Esophagus muscularis mucosa (tissue), 4 donors: ENCODE measurements around the gene AGBL1. TPM values are rescaled to one million over a fixed set of nuclear protein-coding genes. Genes with fewer than 3 reads are reported as not detected.

ENCODE experiments used
- DNase-seq: peaks from one replicate; pipeline ENCODE4 v3.0.0-alpha.2; 2017; ENCODE audit errors: extremely low spot score
- H3K27ac ChIP-seq, 4 donors: fragments of 200-600 bp; sonication (generic); replicated peaks in 1 of 4; 1 replicate in 3 of 4; 2 replicates in 1 of 4; pipeline ENCODE4 v1.5.1; 2016 to 2019; ENCODE audit warnings: mild to moderate bottlenecking in 1 of 4
- H3K27me3 ChIP-seq, 4 donors: fragments of 200-600 bp; sonication (generic); one replicate each; pipeline versions ENCODE4 v1.5.1 to v1.6.0; 2016 to 2019
- H3K36me3 ChIP-seq, 4 donors: fragments of 200-600 bp; sonication (generic); one replicate each; pipeline ENCODE4 v1.5.1; 2016 to 2019
- H3K4me1 ChIP-seq, 4 donors: fragments of 200-600 bp; sonication (generic); one replicate each; pipeline ENCODE4 v1.5.1; 2016 to 2019
- H3K4me3 ChIP-seq, 4 donors: fragments of 200-600 bp; sonication (generic); 1 replicate in 2 of 4; 2 replicates in 2 of 4; pipeline ENCODE4 v1.5.1; 2016 to 2019; ENCODE audit warnings: mild to moderate bottlenecking in 4 of 4, moderate library complexity in 1 of 4
- H3K9me3 ChIP-seq, 4 donors: fragments of 200-600 bp; sonication (generic); 1 replicate in 3 of 4; 2 replicates in 1 of 4; pipeline ENCODE4 v1.5.1; 2016 to 2019
- EP300 ChIP-seq: sonication (generic); formaldehyde crosslinking; IDR thresholded peaks from one replicate; pipeline ENCODE4 v1.6.1; 2017; ENCODE audit warnings: antibody characterized with exemption
- POLR2A ChIP-seq: fragments of 450-650 bp; IDR thresholded peaks from one replicate; pipeline ENCODE4 v1.6.1; 2017; ENCODE audit warnings: antibody characterized with exemption, moderate library complexity, mild to moderate bottlenecking, low read depth
- POLR2AphosphoS5 ChIP-seq, 2 donors: sonication (generic); formaldehyde crosslinking; IDR thresholded peaks; one replicate each; pipeline ENCODE4 v1.6.1; 2017; ENCODE audit warnings: antibody characterized with exemption in 2 of 2
- WGBS: methylation state at CpG from one replicate; pipeline ENCODE4 v1.1.5; 2018; 5-methylcytosine and 5-hydroxymethylcytosine counted together
- intact Hi-C: fragments of 100-400 bp; cut with DNase I; formaldehyde crosslinking; loops from one replicate; pipeline ENCODE4 v1.15.1; 2023
- total RNA-seq, 4 donors: library from RNA; depleted of rRNA; stranded (reverse); fragments of >200 nt; gene quantifications; one replicate each; pipeline versions ENCODE4 v1.1.0 to v1.2.1, GENCODE V29; 2016
- TF ChIP-seq, protein P1 (sequence below), 3 experiments: fragments of 200-600 bp in 2 of 3; fragments of 450-650 bp in 1 of 3; sonication (generic) in 2 of 3; IDR thresholded peaks; one replicate each; pipeline ENCODE4 v1.5.1; 2017 to 2019; ENCODE audit warnings: antibody characterized with exemption in 3 of 3, mild to moderate bottlenecking in 2 of 3, moderate library complexity in 1 of 3

The AGBL1 gene
- total RNA-seq, 4 donors from 2014 or later = 0.06 TPM; not detected in 3

DNA sequence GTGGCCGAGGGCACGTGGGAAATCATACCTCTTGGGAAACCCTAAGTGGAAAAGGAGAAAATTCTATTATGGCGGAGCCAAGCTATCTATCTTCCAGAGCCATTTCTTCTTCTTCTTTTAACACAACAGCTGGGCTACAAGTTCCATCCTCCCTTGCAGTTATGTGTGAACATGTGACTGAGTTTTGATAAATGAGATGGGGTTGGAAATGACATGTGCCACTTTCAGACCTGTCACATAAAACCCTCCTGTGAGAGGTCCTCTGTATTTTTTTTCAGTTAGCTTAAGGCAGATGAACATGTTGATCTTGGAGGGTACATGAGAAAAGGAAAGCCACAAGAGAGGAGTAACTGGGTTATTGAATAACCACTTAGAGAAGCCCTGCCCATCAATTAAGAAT lies 47.9 kb downstream of the AGBL1 start:
- WGBS = 88% methylated on average over 3 of the region's 3 CpGs
- Histone ChIP-seq H3K27me3 (no peaks in the 10 kb centered on the region), H3K36me3 (no peaks in the 10 kb centered on the region), H3K9me3 (no peaks in the 10 kb centered on the region), H3K4me1 (no peaks in the 10 kb centered on the region), H3K4me3 (no peak overlapping the region), H3K27ac (no peak overlapping the region)
- TF ChIP-seq EP300 = no peak
- TF ChIP-seq POLR2AphosphoS5 (IDR thresholded peaks at IDR 0.05) = no peak
- no peak for TF ChIP-seq POLR2A
- TF ChIP-seq, protein P1, sequence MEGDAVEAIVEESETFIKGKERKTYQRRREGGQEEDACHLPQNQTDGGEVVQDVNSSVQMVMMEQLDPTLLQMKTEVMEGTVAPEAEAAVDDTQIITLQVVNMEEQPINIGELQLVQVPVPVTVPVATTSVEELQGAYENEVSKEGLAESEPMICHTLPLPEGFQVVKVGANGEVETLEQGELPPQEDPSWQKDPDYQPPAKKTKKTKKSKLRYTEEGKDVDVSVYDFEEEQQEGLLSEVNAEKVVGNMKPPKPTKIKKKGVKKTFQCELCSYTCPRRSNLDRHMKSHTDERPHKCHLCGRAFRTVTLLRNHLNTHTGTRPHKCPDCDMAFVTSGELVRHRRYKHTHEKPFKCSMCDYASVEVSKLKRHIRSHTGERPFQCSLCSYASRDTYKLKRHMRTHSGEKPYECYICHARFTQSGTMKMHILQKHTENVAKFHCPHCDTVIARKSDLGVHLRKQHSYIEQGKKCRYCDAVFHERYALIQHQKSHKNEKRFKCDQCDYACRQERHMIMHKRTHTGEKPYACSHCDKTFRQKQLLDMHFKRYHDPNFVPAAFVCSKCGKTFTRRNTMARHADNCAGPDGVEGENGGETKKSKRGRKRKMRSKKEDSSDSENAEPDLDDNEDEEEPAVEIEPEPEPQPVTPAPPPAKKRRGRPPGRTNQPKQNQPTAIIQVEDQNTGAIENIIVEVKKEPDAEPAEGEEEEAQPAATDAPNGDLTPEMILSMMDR (IDR thresholded peaks at IDR 0.05) = no peak
- no peak for DNase-seq
- intact Hi-C loops = no loop called here

DNA sequence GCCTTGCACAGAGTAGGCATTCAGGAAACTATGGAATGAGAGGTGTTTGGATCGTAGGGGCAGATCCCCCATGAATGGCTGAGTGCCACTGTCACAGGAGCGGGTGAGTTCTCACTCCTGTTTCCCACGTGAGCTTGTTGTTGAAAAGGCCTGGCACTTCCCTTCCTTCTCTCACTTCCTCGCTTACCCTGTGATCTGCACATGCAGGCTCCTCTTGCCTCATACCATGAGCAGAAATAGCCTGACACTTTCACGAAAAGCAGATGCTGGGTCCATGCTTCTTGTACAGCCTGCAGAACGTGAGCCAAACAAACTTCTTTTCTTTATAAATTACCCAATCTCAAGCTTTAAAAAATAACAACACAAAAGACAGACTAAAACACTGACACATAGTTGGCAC lies 55.4 kb downstream of the AGBL1 start:
- no peaks in the 10 kb centered on the region for H3K4me1 ChIP-seq
- WGBS = 62% methylated on average over 6 of the region's 6 CpGs
- TF ChIP-seq POLR2AphosphoS5 (IDR thresholded peaks at IDR 0.05) (peak in 1 of 2 donors; percentile 35), EP300 (no peak)
- no peaks in the 10 kb centered on the region for H3K9me3 ChIP-seq
- H3K27ac ChIP-seq = no peak overlapping the region
- intact Hi-C loops = no loop called here
- peaks cover 0 to 5% (median 0%) of the 10 kb centered on the region in 4 donors for H3K27me3 ChIP-seq
- H3K36me3 ChIP-seq = no peaks in the 10 kb centered on the region
- DNase-seq = no peak
- no peak overlapping the region for H3K4me3 ChIP-seq

DNA sequence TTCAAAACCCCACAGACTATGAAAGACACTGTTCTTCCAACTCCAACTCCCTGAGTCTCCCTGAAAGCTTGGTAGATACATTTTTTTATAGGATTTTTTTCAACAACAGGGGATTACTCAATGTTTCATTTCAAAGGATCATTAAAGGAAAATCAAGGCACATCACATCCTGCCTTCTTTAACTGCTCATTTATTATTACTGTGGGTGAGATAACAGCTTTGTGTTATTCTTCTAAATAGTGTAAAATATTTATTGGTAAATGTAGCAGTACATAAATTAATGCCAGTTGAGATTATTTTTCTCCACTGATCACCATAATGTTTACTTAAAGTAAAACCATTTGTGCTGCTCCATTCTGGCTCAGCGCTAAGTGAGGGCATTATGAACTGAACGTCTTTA lies 57.2 kb downstream of the AGBL1 start:
- no peak overlapping the region for H3K4me3 ChIP-seq
- no peaks in the 10 kb centered on the region for H3K9me3 ChIP-seq
- WGBS = 60% methylated on average over 2 of the region's 2 CpGs
- TF ChIP-seq EP300 (no peak), POLR2AphosphoS5 (IDR thresholded peaks at IDR 0.05) (no peak), POLR2A (no peak)
- TF ChIP-seq, protein P1 (IDR thresholded peaks at IDR 0.05) = no peak
- intact Hi-C loops = no loop called here
- peaks cover 0 to 15% (median 0%) of the 10 kb centered on the region in 4 donors for H3K27me3 ChIP-seq
- H3K27ac ChIP-seq = no peak overlapping the region
- H3K4me1 ChIP-seq = no peaks in the 10 kb centered on the region
- DNase-seq = no peak
- no peaks in the 10 kb centered on the region for H3K36me3 ChIP-seq

DNA sequence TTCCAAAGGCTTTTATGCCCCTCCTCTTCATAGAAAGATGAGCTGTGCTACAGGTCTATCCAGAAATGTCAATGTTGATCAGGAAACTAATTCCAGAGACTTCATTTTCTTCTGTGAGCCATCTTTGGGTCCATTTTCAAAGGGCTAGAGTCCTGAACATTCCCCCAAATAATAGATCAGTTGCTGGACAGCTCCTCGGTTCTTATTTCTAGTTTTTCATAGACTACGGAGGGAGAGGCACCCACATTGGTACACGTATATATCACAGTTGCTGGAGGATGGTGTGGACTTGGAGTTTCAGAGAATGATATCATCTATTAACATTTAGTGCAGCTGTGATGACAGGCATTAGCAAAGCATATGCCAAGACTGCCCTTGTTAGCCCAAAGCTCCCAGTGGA lies 59.1 kb downstream of the AGBL1 start:
- Histone ChIP-seq H3K27me3 (peaks cover 0 to 20% (median 0%) of the 10 kb centered on the region in 4 donors), H3K4me3 (no peak overlapping the region), H3K4me1 (no peaks in the 10 kb centered on the region), H3K27ac (no peak overlapping the region), H3K36me3 (no peaks in the 10 kb centered on the region), H3K9me3 (no peaks in the 10 kb centered on the region)
- 45% methylated on average over 3 of the region's 3 CpGs for WGBS
- TF ChIP-seq EP300 (no peak), POLR2A (no peak), POLR2AphosphoS5 (IDR thresholded peaks at IDR 0.05) (no peak)
- TF ChIP-seq, protein P1 (IDR thresholded peaks at IDR 0.05) = no peak
- DNase-seq = no peak
- intact Hi-C loops = no loop called here

DNA sequence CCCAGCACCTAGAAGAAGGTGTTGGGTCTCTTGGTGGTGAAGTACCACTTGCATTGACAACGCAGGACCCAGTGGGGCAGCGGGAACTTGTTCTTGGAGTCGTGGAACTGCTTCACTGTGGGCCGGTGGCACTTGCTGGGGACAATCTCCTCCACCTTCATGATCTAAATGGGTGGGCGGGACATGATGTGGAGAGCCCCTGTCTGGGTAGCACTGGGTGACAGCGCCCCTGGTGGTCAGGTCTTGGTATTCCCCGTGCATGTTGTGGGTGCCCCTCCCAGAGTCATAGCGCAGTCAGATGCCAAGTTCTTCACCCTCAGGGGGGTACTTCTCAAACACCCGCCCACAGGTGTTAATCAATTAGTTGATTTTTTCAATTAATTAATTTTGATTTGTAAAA lies 60.2 kb downstream of the AGBL1 start:
- DNase-seq = no peak
- no peak overlapping the region for H3K27ac ChIP-seq
- H3K36me3 ChIP-seq = no peaks in the 10 kb centered on the region
- H3K27me3 ChIP-seq = peaks cover 0 to 20% (median 0%) of the 10 kb centered on the region in 4 donors
- H3K4me3 ChIP-seq = no peak overlapping the region
- intact Hi-C loops = no loop called here
- H3K4me1 ChIP-seq = no peaks in the 10 kb centered on the region
- peaks cover 0 to 7% (median 0%) of the 10 kb centered on the region in 4 donors for H3K9me3 ChIP-seq
- 69% methylated on average over 9 of the region's 9 CpGs for WGBS
- TF ChIP-seq, protein P1 (IDR thresholded peaks at IDR 0.05) = peak in 1 of 3 experiments; percentile 9
- no peak for TF ChIP-seq POLR2A
